Measurements from ENCODE around the gene ABCC3. TPM values are rescaled to one million over a fixed set of nuclear protein-coding genes. Genes with fewer than 3 reads are reported as not detected.

ABCC3 gene
- total RNA-seq, 3 donors from 2014 or later (not counting 1 experiment from before 2014, with no cell fraction given) = 1.6 to 13.2 (median 5.9) TPM

DNA sequence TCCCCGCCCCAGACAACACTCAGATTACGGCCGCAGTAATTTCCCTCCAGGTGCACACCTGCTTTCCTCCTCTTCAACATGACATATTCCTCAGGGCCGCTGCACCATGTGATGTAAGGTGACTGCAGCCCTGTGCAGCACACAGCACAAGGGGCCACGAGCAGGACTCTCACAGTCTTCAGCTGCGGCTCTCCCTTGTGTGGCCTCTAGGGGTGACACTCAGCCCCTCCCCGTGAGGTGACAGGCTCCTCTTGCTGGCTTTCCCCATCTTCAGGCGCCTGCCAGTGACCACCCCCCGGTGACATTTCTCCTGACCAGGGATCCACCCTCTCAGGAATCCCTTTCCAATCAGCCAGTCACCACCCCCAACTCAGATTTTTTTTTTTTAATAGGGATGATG lies 31.3 kb upstream of the ABCC3 start:
- H3K9me3 Mint-ChIP-seq = no peaks in the 10 kb centered on the region
- DNase-seq (peak in 1 of 2 donors; percentile 16), ATAC-seq (no peak)
- Histone ChIP-seq H3K36me3 (ENCODE audit: control insufficient read depth, insufficient read depth, low read length) (no peaks in the 10 kb centered on the region), H3K27me3 (ENCODE audit: control insufficient read depth, insufficient read depth, low read length) (no peaks in the 10 kb centered on the region), H3K4me1 (ENCODE audit: control insufficient read depth, insufficient read depth, low read length) (no peaks in the 10 kb centered on the region), H3K9me3 (ENCODE audit: control insufficient read depth, insufficient read depth, low read length) (no peaks in the 10 kb centered on the region), H3K4me3 (ENCODE audit: low read length) (no peak overlapping the region), H3K27ac (ENCODE audit: low read length) (no peak overlapping the region)
- H3K4me1 Mint-ChIP-seq = no peaks in the 10 kb centered on the region
- H3K36me3 Mint-ChIP-seq = no peaks in the 10 kb centered on the region
- H3K4me3 Mint-ChIP-seq = no peak overlapping the region
- H3K27me3 Mint-ChIP-seq (ENCODE audit: low read depth in 2 of 2) = peaks cover 8 to 16% of the 10 kb centered on the region in 2 donors
- TF ChIP-seq, protein P1, sequence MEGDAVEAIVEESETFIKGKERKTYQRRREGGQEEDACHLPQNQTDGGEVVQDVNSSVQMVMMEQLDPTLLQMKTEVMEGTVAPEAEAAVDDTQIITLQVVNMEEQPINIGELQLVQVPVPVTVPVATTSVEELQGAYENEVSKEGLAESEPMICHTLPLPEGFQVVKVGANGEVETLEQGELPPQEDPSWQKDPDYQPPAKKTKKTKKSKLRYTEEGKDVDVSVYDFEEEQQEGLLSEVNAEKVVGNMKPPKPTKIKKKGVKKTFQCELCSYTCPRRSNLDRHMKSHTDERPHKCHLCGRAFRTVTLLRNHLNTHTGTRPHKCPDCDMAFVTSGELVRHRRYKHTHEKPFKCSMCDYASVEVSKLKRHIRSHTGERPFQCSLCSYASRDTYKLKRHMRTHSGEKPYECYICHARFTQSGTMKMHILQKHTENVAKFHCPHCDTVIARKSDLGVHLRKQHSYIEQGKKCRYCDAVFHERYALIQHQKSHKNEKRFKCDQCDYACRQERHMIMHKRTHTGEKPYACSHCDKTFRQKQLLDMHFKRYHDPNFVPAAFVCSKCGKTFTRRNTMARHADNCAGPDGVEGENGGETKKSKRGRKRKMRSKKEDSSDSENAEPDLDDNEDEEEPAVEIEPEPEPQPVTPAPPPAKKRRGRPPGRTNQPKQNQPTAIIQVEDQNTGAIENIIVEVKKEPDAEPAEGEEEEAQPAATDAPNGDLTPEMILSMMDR (IDR thresholded peaks at IDR 0.05) = no peak
- intact Hi-C loops (cut with micrococcal nuclease) = no loop called here
- 69% methylated on average over 9 of the region's 9 CpGs for WGBS (ENCODE audit: insufficient coverage)
- no peak overlapping the region for H3K27ac Mint-ChIP-seq

DNA sequence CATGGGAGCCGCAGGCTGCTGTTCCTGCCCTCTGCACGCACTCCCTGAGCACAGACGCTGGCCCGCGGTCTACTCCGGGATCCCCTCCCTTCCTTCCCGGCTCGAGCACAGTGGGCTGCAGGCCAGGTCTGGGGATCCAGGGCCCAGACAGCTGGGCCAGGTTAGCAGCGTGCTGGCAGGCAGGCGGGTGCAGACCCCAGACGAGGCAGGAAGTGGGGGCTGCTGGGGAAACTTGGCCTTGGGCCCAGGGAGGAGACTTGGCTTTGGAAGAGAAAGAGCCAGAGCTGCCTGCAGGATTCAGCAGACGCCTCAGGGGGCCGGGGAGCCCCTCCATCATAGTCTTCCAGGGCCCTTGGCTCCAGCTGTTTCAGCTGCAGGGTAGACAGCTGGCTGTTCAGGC lies 30.2 kb upstream of the ABCC3 start:
- no peak for ATAC-seq

DNA sequence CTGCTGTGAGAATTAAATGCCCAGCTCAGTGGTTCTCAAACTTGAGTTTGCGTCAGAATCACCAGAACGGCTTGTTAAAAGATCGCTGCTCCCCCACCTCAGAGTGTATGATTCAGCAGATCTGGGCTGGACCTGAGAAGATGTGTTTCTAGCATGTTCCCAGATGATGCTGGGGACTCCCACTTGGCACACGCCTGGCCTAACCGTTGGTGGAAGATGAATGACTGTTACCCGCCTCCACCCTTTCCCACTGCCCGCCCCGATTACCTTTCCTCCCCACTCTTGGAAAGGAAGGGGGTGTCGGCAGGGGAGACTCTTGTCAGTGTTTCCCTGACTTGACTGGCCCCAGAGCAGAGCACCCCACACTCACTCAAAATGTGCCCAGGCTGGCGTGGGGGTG lies 29.3 kb upstream of the ABCC3 start:
- TF ChIP-seq, protein P1 (IDR thresholded peaks at IDR 0.05) = no peak
- no peaks in the 10 kb centered on the region for H3K4me1 ChIP-seq (ENCODE audit: control insufficient read depth, insufficient read depth, low read length)
- DNase-seq (no peak), ATAC-seq (no peak)
- intact Hi-C loops (cut with micrococcal nuclease) = no loop called here
- no peaks in the 10 kb centered on the region for H3K36me3 ChIP-seq (ENCODE audit: control insufficient read depth, insufficient read depth, low read length)
- no peak overlapping the region for H3K27ac Mint-ChIP-seq
- no peaks in the 10 kb centered on the region for H3K36me3 Mint-ChIP-seq
- no peak overlapping the region for H3K4me3 Mint-ChIP-seq
- 55% methylated on average over 9 of the region's 10 CpGs for WGBS (ENCODE audit: insufficient coverage)
- H3K9me3 Mint-ChIP-seq = no peaks in the 10 kb centered on the region
- H3K27me3 Mint-ChIP-seq (ENCODE audit: low read depth in 2 of 2) = peaks cover 8 to 22% of the 10 kb centered on the region in 2 donors
- H3K4me1 Mint-ChIP-seq = no peaks in the 10 kb centered on the region
- H3K27ac ChIP-seq (ENCODE audit: low read length) = no peak overlapping the region
- no peaks in the 10 kb centered on the region for H3K9me3 ChIP-seq (ENCODE audit: control insufficient read depth, insufficient read depth, low read length)
- no peaks in the 10 kb centered on the region for H3K27me3 ChIP-seq (ENCODE audit: control insufficient read depth, insufficient read depth, low read length)
- no peak overlapping the region for H3K4me3 ChIP-seq (ENCODE audit: low read length)

More for the DNA sequence above, 30.2 kb upstream of the ABCC3 start:
- intact Hi-C loops (cut with micrococcal nuclease) = no loop called here
- Mint-ChIP-seq H3K4me3 (no peak overlapping the region), H3K36me3 (no peaks in the 10 kb centered on the region), H3K27me3 (ENCODE audit: low read depth in 2 of 2) (peaks cover 8 to 16% of the 10 kb centered on the region in 2 donors), H3K9me3 (no peaks in the 10 kb centered on the region), H3K4me1 (no peaks in the 10 kb centered on the region), H3K27ac (no peak overlapping the region)
- WGBS (ENCODE audit: insufficient coverage) = 19% methylated on average over 13 of the region's 13 CpGs
- Histone ChIP-seq H3K27ac (ENCODE audit: low read length) (no peak overlapping the region), H3K9me3 (ENCODE audit: control insufficient read depth, insufficient read depth, low read length) (no peaks in the 10 kb centered on the region), H3K27me3 (ENCODE audit: control insufficient read depth, insufficient read depth, low read length) (no peaks in the 10 kb centered on the region), H3K4me3 (ENCODE audit: low read length) (no peak overlapping the region), H3K36me3 (ENCODE audit: control insufficient read depth, insufficient read depth, low read length) (no peaks in the 10 kb centered on the region), H3K4me1 (ENCODE audit: control insufficient read depth, insufficient read depth, low read length) (no peaks in the 10 kb centered on the region)
- DNase-seq = no peak
- TF ChIP-seq, protein P1 (IDR thresholded peaks at IDR 0.05) = no peak

DNA sequence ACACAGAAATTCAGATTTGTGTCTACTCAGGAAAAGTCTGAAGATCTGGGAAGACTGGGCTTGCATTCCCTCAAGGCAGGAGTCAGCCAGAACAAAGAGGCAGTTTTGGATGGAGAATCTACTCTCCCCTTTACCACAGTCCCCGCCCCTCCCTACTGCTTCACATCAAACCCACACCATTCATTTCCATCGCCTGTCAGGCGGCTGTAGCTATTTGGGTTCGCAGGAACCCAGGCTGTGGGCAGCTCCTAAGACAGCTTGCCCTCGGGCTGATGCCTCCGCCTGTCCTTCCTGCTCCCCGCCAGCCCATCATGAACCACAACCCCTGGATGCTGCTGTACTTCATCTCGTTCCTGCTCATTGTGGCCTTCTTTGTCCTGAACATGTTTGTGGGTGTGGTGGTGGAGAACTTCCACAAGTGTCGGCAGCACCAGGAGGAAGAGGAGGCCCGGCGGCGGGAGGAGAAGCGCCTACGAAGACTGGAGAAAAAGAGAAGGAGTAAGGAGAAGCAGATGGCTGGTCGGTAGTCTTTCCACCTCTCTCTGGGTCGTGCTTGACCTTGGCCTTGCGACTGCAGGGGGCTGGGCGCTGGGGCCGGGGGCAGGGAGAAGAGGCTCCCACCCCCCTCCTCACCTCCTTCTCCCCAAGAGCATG lies 27.0 kb upstream of the ABCC3 start:
- Mint-ChIP-seq H3K9me3 (no peaks in the 10 kb centered on the region), H3K27ac (no peak overlapping the region), H3K4me3 (no peak overlapping the region), H3K36me3 (no peaks in the 10 kb centered on the region), H3K27me3 (ENCODE audit: low read depth in 2 of 2) (peaks cover 8 to 18% of the 10 kb centered on the region in 2 donors), H3K4me1 (no peaks in the 10 kb centered on the region)
- intact Hi-C loops (cut with micrococcal nuclease) = no loop called here
- Histone ChIP-seq H3K36me3 (ENCODE audit: control insufficient read depth, insufficient read depth, low read length) (no peaks in the 10 kb centered on the region), H3K27ac (ENCODE audit: low read length) (no peak overlapping the region), H3K4me1 (ENCODE audit: control insufficient read depth, insufficient read depth, low read length) (no peaks in the 10 kb centered on the region), H3K9me3 (ENCODE audit: control insufficient read depth, insufficient read depth, low read length) (no peaks in the 10 kb centered on the region), H3K4me3 (ENCODE audit: low read length) (no peak overlapping the region), H3K27me3 (ENCODE audit: control insufficient read depth, insufficient read depth, low read length) (no peaks in the 10 kb centered on the region)
- TF ChIP-seq, protein P1 (IDR thresholded peaks at IDR 0.05) = no peak
- 75% methylated on average over 15 of the region's 19 CpGs for WGBS (ENCODE audit: insufficient coverage)
- no peak for DNase-seq
- ATAC-seq = no peak
